PFSK-1 (cell line): Measurements from ENCODE around the gene CYP2F1.

ENCODE experiments used
- FOXP2 ChIP-seq: optimal IDR thresholded peaks from 2 replicates; pipeline ENCODE3; 2011; ENCODE audit warnings: borderline replicate concordance, control low read depth, inconsistent platforms; ENCODE audit not compliant: insufficient read depth; ENCODE audit errors: extremely low read length, extremely low read depth
- POLR2AphosphoS5 ChIP-seq: IDR thresholded peaks from 2 replicates; pipeline ENCODE4 v1.6.1; 2012; ENCODE audit warnings: low read depth, mild to moderate bottlenecking, control low read depth, low read length, moderate library complexity
- SIN3A ChIP-seq: IDR thresholded peaks from 2 replicates; pipeline ENCODE4 v1.6.1; 2012; ENCODE audit warnings: mild to moderate bottlenecking, low read length, moderate library complexity, borderline replicate concordance; ENCODE audit not compliant: insufficient read depth
- TAF1 ChIP-seq: IDR thresholded peaks from 2 replicates; pipeline ENCODE4 v1.6.1; 2012; ENCODE audit warnings: low read length, control low read depth, borderline replicate concordance; ENCODE audit not compliant: insufficient read depth
- TF ChIP-seq, protein P1 (sequence below), 2 experiments: IDR thresholded peaks; 2 replicates each; pipeline versions ENCODE4 v1.6.1 to v1.8.0; 2011 to 2012; ENCODE audit warnings: low read depth in 2 of 2, low read length in 2 of 2, control low read depth in 1 of 2, inconsistent platforms in 1 of 2, mild to moderate bottlenecking in 1 of 2, moderate library complexity in 1 of 2; ENCODE audit not compliant: insufficient read depth in 1 of 2

- TF ChIP-seq TAF1: no peak
- TF ChIP-seq POLR2AphosphoS5: no peak
- TF ChIP-seq SIN3A: no peak
- TF ChIP-seq, protein P1, sequence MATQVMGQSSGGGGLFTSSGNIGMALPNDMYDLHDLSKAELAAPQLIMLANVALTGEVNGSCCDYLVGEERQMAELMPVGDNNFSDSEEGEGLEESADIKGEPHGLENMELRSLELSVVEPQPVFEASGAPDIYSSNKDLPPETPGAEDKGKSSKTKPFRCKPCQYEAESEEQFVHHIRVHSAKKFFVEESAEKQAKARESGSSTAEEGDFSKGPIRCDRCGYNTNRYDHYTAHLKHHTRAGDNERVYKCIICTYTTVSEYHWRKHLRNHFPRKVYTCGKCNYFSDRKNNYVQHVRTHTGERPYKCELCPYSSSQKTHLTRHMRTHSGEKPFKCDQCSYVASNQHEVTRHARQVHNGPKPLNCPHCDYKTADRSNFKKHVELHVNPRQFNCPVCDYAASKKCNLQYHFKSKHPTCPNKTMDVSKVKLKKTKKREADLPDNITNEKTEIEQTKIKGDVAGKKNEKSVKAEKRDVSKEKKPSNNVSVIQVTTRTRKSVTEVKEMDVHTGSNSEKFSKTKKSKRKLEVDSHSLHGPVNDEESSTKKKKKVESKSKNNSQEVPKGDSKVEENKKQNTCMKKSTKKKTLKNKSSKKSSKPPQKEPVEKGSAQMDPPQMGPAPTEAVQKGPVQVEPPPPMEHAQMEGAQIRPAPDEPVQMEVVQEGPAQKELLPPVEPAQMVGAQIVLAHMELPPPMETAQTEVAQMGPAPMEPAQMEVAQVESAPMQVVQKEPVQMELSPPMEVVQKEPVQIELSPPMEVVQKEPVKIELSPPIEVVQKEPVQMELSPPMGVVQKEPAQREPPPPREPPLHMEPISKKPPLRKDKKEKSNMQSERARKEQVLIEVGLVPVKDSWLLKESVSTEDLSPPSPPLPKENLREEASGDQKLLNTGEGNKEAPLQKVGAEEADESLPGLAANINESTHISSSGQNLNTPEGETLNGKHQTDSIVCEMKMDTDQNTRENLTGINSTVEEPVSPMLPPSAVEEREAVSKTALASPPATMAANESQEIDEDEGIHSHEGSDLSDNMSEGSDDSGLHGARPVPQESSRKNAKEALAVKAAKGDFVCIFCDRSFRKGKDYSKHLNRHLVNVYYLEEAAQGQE (IDR thresholded peaks at IDR 0.05; ENCODE audit: insufficient read depth in 1 of 2, low read depth in 2 of 2, low read length in 2 of 2): no peak
- TF ChIP-seq FOXP2: no peak
These were observed 17.9 kb upstream of the CYP2F1 start for GRCh38 chr19:41096353-41096752.
